Adrenal gland (tissue), 19 donors: ENCODE data around the gene NR0B2. TPM values are rescaled to one million over a fixed set of nuclear protein-coding genes. Genes with fewer than 3 reads are reported as not detected.

Experiments
- DNase-seq, 7 donors: peaks; one replicate each; pipeline ENCODE4 v3.0.0-alpha.2; 2019 to 2020
- H3K27ac ChIP-seq, 5 donors: fragments of 200-600 bp; sonication (generic) in 4 of 5; 1 replicate in 3 of 5; 2 replicates in 2 of 5; pipeline versions ENCODE4 v1.5.1 to v1.8.0; 2016 to 2020; ENCODE audit warnings: mild to moderate bottlenecking in 1 of 5
- H3K27me3 ChIP-seq: fragments of 200-600 bp; 2 replicates; pipeline ENCODE4 v1.8.0; 2021
- H3K36me3 ChIP-seq, 2 donors: fragments of 200-600 bp; replicated peaks in 1 of 2; 1 replicate in 1 of 2; 2 replicates in 1 of 2; pipeline versions ENCODE4 v1.5.1 to v1.8.0; 2018 to 2022
- H3K4me1 ChIP-seq, 2 donors: fragments of 200-600 bp; replicated peaks in 1 of 2; 1 replicate in 1 of 2; 2 replicates in 1 of 2; pipeline versions ENCODE4 v1.5.1 to v1.8.0; 2018 to 2021
- H3K4me3 ChIP-seq, 4 donors: fragments of 200-600 bp; sonication (generic) in 3 of 4; one replicate each; pipeline ENCODE4 v1.5.1; 2016 to 2018
- H3K9me3 ChIP-seq, 3 donors: fragments of 200-600 bp; sonication (generic) in 1 of 3; replicated peaks in 1 of 3; 1 replicate in 2 of 3; 2 replicates in 1 of 3; pipeline versions ENCODE4 v1.5.1 to v1.8.0; 2016 to 2021
- POLR2A ChIP-seq, 2 donors: fragments of 450-650 bp; IDR thresholded peaks; one replicate each; pipeline ENCODE4 v1.6.1; 2017; ENCODE audit warnings: antibody characterized with exemption in 2 of 2, mild to moderate bottlenecking in 2 of 2, moderate library complexity in 1 of 2
- WGBS, 4 donors: extraction: QIAGEN DNeasy Blood & Tissue Kit in 2 of 4; methylation state at CpG; one replicate each; pipeline versions ENCODE4 v1.1.5 to v1.1.7; 2013 to 2017; 5-methylcytosine and 5-hydroxymethylcytosine counted together
- intact Hi-C, 2 donors: fragments of 100-400 bp; cut with DNase I; formaldehyde crosslinking; loops; one replicate each; pipeline versions ENCODE4 v1.14.1 to v1.15.0; 2022 to 2023
- long read RNA-seq, 10 donors: library from polyadenylated mRNA in 3 of 10; unstranded in 2 of 10; stranded (forward) in 1 of 10; transcript quantifications; one replicate each; pipeline ENCODE4 v2.0.0 and lab custom pipeline, GENCODE V29; 2021 to 2026
- polyA plus RNA-seq, 3 donors: library from polyadenylated mRNA; stranded (reverse); fragments of 200-250 nt in 2 of 3; fragments of 350-450 nt in 1 of 3; fragmentation: Illumina TruSeq in 1 of 3; extraction: RNeasy Lipid Tissue Mini Kit (QIAGEN cat#74804) in 1 of 3; gene quantifications; one replicate each; pipeline ENCODE4 v1.2.3, GENCODE V29; 2013 to 2014
- total RNA-seq, 9 donors: library from RNA; depleted of rRNA in 4 of 9; stranded (reverse); fragments of >200 nt in 4 of 9; fragments of 120-200 nt in 1 of 9; fragmentation: NEBNext Ultra II Directional in 1 of 9; extraction: Animal tissue kit (Norgen Biotek cat#: 25700) in 1 of 9; gene quantifications; one replicate each; pipeline versions ENCODE4 v1.1.0 to v1.2.4, GENCODE V29; 2013 to 2023
- TF ChIP-seq, protein P1 (sequence below), 6 experiments: fragments of 450-650 bp in 4 of 6; fragments of 200-600 bp in 2 of 6; sonication (generic) in 1 of 6; IDR thresholded peaks; 1 replicate in 5 of 6; 2 replicates in 1 of 6; pipeline versions ENCODE4 v1.5.1 to v1.8.0; 2016 to 2021; ENCODE audit warnings: antibody characterized with exemption in 6 of 6, mild to moderate bottlenecking in 2 of 6, moderate library complexity in 1 of 6
- donor health status: healthy with polysubstance abuse.
- donor health status: Bipolar disorder and iron deficiency.
- donor health status: DM: yes; HTN: yes; CAD: no.
- donor health status: DM: no; HTN: no; CAD: no.
- donor health status: DM: no; HTN: no; CAD: no.
- donor health status: DM: yes; HTN: yes; CAD: no.

The NR0B2 gene, protein sequence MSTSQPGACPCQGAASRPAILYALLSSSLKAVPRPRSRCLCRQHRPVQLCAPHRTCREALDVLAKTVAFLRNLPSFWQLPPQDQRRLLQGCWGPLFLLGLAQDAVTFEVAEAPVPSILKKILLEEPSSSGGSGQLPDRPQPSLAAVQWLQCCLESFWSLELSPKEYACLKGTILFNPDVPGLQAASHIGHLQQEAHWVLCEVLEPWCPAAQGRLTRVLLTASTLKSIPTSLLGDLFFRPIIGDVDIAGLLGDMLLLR
- 10 to 100 TPM in 7 of 9 donors, 1 to 10 TPM in 2; 7.1 to 62.7 (median 14.7) TPM for total RNA-seq
- 1 to 10 TPM; 7.6 to 8.3 (median 8.0) TPM for polyA plus RNA-seq
- long read RNA-seq, donor 1, transcript NR0B2-201 (2 exons, 1,156 nt) = major isoform, 14 of 477 reads
- long read RNA-seq, donor 1, partial matches to known transcripts = 285 of 477 reads
- long read RNA-seq, donor 1, other reads (novel, unspliced or antisense) = 178 of 477 reads
- long read RNA-seq, donor 2, transcript NR0B2-201 (2 exons, 1,156 nt) = major isoform, 11 of 279 reads
- long read RNA-seq, donor 2, partial matches to known transcripts = 152 of 279 reads
- long read RNA-seq, donor 2, other reads (novel, unspliced or antisense) = 116 of 279 reads
- long read RNA-seq, donor 3, transcript NR0B2-201 (2 exons, 1,156 nt) = major isoform, 6 of 347 reads
- long read RNA-seq, donor 3, partial matches to known transcripts = 199 of 347 reads
- long read RNA-seq, donor 3, other reads (novel, unspliced or antisense) = 142 of 347 reads
- long read RNA-seq, donor 4, transcript NR0B2-201 (2 exons, 1,156 nt) = major isoform, 18 of 18 reads
- long read RNA-seq, donor 4, partial matches to known transcripts = 0 of 18 reads
- long read RNA-seq, donor 4, other reads (novel, unspliced or antisense) = 0 of 18 reads
- long read RNA-seq, donor 5, transcript NR0B2-201 (2 exons, 1,156 nt) = major isoform, 49 of 51 reads
- long read RNA-seq, donor 5, partial matches to known transcripts = 0 of 51 reads
- long read RNA-seq, donor 5, other reads (novel, unspliced or antisense) = 2 of 51 reads
- long read RNA-seq, donor 6, transcript NR0B2-201 (2 exons, 1,156 nt) = major isoform, 5 of 5 reads
- long read RNA-seq, donor 6, partial matches to known transcripts = 0 of 5 reads
- long read RNA-seq, donor 6, other reads (novel, unspliced or antisense) = 0 of 5 reads
- long read RNA-seq, donor 7, transcript NR0B2-201 (2 exons, 1,156 nt) = major isoform, 5 of 182 reads
- long read RNA-seq, donor 7, partial matches to known transcripts = 119 of 182 reads
- long read RNA-seq, donor 7, other reads (novel, unspliced or antisense) = 58 of 182 reads
- long read RNA-seq, donor 8, transcript NR0B2-201 (2 exons, 1,156 nt) = major isoform, 9 of 420 reads
- long read RNA-seq, donor 8, partial matches to known transcripts = 236 of 420 reads
- long read RNA-seq, donor 8, other reads (novel, unspliced or antisense) = 175 of 420 reads
- long read RNA-seq, donor 9, transcript NR0B2-201 (2 exons, 1,156 nt) = major isoform, 17 of 251 reads
- long read RNA-seq, donor 9, partial matches to known transcripts = 156 of 251 reads
- long read RNA-seq, donor 9, other reads (novel, unspliced or antisense) = 78 of 251 reads
- long read RNA-seq, donor 10, transcript NR0B2-201 (2 exons, 1,156 nt) = major isoform, 8 of 8 reads
- long read RNA-seq, donor 10, partial matches to known transcripts = 0 of 8 reads
- long read RNA-seq, donor 10, other reads (novel, unspliced or antisense) = 0 of 8 reads

DNA sequence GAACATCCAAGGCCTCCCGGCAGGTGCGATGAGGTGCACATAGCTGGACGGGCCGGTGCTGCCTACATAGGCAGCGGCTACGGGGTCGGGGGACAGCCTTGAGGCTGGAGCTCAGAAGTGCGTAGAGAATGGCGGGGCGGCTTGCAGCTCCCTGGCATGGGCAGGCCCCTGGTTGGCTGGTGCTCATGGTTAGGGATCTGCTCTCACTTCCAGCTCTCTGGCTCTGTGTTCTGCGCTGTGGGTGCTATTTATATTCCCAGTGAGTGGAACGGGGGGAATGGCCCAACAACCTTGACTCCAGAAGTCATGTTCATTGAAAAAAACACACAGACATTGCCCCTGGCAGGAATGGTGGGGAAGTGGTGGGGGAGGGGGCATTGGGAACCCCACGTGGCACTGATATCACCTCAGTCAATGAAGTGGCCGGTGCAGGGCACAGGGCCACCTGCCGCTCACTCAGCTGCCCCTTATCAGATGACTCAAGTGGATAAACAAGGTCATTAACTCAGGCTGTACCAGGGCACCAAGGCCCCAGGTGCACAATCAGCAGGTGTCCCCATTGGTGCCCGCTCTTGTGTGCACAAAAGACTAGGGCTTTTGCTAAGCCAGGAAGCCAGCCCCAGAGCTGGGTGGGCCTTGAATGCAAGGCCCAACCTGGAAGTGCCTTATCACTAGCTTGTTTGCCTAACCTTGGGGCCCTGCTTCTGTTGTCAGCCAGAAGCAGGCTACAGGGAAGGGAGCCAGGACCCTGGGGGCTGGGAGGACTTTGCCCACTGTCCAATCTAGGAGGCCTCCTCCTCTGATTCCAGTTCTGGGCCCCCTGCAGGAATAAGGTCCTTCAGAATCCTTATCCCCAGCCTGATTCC lies at the start of gene NR0B2:
Gene NR0B2, minus strand, starts transcription at position 222 of the 866 bp plus-strand sequence. Its CDS starts 35 bp downstream, at position 187.
- H3K4me1 ChIP-seq = peaks cover 22 to 34% of the 10 kb centered on the region in 2 donors
- no peaks in the 10 kb centered on the region for H3K9me3 ChIP-seq
- peak; percentile 80 to 95 (median 91) for DNase-seq
- TF ChIP-seq, protein P1, sequence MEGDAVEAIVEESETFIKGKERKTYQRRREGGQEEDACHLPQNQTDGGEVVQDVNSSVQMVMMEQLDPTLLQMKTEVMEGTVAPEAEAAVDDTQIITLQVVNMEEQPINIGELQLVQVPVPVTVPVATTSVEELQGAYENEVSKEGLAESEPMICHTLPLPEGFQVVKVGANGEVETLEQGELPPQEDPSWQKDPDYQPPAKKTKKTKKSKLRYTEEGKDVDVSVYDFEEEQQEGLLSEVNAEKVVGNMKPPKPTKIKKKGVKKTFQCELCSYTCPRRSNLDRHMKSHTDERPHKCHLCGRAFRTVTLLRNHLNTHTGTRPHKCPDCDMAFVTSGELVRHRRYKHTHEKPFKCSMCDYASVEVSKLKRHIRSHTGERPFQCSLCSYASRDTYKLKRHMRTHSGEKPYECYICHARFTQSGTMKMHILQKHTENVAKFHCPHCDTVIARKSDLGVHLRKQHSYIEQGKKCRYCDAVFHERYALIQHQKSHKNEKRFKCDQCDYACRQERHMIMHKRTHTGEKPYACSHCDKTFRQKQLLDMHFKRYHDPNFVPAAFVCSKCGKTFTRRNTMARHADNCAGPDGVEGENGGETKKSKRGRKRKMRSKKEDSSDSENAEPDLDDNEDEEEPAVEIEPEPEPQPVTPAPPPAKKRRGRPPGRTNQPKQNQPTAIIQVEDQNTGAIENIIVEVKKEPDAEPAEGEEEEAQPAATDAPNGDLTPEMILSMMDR (IDR thresholded peaks at IDR 0.05) = no peak
- TF ChIP-seq POLR2A (IDR thresholded peaks at IDR 0.05) = peak; percentile 28 to 85
- peak within 1 kb of the TSS; percentile 63 to 97 (median 91) for H3K27ac ChIP-seq
- intact Hi-C loops = no loop called here
- H3K27me3 ChIP-seq = no peaks in the 10 kb centered on the region
- no peaks in the 10 kb centered on the region for H3K36me3 ChIP-seq
- H3K4me3 ChIP-seq = peak within 1 kb of the TSS in 2 of 4 donors; percentile 11 to 48
- 42 to 51% (median 47%) methylated on average over 7 to 16 of the region's 16 CpGs for WGBS, 4 donors

DNA sequence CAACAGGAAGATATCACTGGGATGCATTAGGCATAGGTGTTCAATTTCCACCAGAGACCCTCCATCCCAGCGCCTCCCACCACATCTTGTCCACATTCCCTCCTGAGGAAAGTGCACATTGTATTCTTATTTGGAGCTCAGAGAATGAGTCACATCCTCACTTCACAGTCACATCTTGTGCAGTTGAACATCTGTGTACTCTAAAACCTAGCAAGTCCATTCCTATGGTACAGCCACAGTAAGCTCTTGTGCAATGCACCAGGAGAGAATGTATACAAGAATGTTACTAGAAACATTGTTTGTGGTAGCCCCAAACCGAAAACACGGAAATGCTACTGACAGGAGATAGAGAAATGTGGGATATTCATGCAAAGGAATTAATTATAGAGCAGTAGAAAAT lies 48.1 kb upstream of the NR0B2 start:
- Histone ChIP-seq H3K4me1 (peaks cover 10 to 12% of the 10 kb centered on the region in 2 donors), H3K9me3 (no peaks in the 10 kb centered on the region), H3K4me3 (no peak overlapping the region), H3K36me3 (no peaks in the 10 kb centered on the region), H3K27me3 (peaks cover 10% of the 10 kb centered on the region), H3K27ac (no peak overlapping the region)
- no peak for DNase-seq
- 51 to 73% (median 61%) methylated on average over 3 of the region's 3 CpGs for WGBS, 4 donors
- intact Hi-C loops = no loop called here
- no peak for TF ChIP-seq POLR2A (IDR thresholded peaks at IDR 0.05)
- TF ChIP-seq, protein P1 (IDR thresholded peaks at IDR 0.05) = no peak

DNA sequence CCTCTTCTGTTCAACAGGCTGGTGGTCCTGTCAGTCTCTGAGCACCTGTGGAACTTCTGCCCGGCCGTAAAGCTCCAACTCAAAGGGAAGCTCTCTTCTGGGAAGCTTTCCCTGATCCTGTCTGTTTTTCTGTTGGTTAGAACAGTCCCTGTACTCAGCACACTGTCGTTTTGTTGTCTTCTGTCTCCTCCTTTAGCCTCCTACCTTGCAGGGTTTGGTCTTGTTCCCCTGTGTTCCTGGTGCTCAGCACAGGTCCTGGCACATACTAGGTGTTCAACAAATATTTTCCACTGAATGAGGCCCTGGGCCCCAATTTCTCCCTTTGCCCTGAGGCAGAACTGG lies 46.8 kb upstream of the NR0B2 start:
- intact Hi-C loops = no loop called here
- peak overlapping the region in 1 of 4 donors; percentile 60 for H3K4me3 ChIP-seq
- H3K4me1 ChIP-seq = peaks cover 10 to 12% of the 10 kb centered on the region in 2 donors
- 25 to 36% (median 30%) methylated on average over 3 of the region's 3 CpGs for WGBS, 4 donors
- no peak overlapping the region for H3K27ac ChIP-seq
- H3K36me3 ChIP-seq = no peaks in the 10 kb centered on the region
- no peak for DNase-seq
- H3K27me3 ChIP-seq = peaks cover 10% of the 10 kb centered on the region
- H3K9me3 ChIP-seq = no peaks in the 10 kb centered on the region
- no peak for TF ChIP-seq POLR2A (IDR thresholded peaks at IDR 0.05)
- TF ChIP-seq, protein P1 (IDR thresholded peaks at IDR 0.05) = no peak
